DND-41 (cell line): Measurements from ENCODE around the gene DCTD.

Experiments used
- CTCF ChIP-seq: IDR thresholded peaks from 2 replicates; pipeline ENCODE4 v1.5.1; 2012; ENCODE audit warnings: borderline replicate concordance, low read length, moderate library complexity, mild to moderate bottlenecking; ENCODE audit not compliant: poor library complexity, severe bottlenecking; ENCODE audit errors: extremely low read depth
- EZH2 ChIP-seq: IDR thresholded peaks from 3 replicates; pipeline ENCODE4 v1.6.1; 2012; ENCODE audit warnings: borderline replicate concordance, low read depth, mild to moderate bottlenecking, moderate library complexity, low read length, inconsistent platforms; ENCODE audit not compliant: severe bottlenecking

- TF ChIP-seq CTCF (no peak), EZH2 (no peak)
These were observed 39.8 kb downstream of the DCTD start for GRCh38 chr4:182877326-182877883.
